Tongue (tissue), 2 donors: ENCODE results near the gene HSDL2. TPM values are rescaled to one million over a fixed set of nuclear protein-coding genes. Genes with fewer than 3 reads are reported as not detected.

Experiments used
- DNase-seq: peaks from one replicate; pipeline ENCODE4 v3.0.0-alpha.2; 2015
- total RNA-seq: library from RNA; depleted of rRNA; stranded (reverse); fragments of >200 nt; gene quantifications from one replicate; pipeline ENCODE4 v1.2.3, GENCODE V29; 2014

HSDL2 gene
- total RNA-seq, 1 donor from 2014 or later, result 142 TPM

DNA sequence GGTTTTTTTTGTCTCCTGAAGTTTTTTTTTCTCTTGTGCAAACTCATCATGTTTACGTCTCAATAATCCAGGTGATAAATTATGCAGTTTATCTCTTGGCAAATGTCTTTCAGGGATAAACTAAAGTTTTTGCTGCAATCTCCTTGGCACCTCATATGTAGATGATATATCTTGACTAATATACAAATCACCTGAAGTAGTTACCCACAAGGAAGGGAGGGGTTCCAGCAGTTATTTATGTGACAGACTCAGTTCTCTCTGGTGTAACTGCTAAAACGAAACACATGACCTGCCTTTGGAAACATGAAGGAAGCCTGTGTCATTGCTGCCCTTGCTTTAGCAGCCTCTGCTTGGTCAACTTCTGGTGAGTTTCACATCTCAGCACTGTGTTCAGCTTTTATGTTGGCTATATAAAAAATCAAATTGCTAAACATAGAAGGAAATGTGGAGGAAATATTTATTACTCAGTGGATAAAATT lies 67.4 kb downstream of the HSDL2 start:
- DNase-seq, result no peak

DNA sequence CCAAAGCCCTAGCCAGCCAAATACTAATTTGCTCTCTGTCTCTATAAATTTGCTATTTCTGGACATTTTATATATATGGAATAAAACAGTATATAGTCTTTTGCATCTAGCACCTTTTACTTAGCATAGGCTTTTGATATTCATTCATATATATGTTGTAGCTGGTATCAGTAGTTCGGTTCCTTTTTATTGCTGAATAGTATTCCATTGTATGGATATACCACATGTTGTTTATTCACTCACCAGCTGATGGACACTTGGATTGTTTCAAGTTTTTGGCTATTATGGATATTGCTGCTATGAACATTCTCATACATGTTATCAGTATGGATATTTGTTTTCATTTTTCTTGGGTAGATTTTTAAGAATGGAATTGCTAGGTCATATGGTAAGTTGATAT lies 82.9 kb downstream of the HSDL2 start:
- DNase-seq, result no peak

DNA sequence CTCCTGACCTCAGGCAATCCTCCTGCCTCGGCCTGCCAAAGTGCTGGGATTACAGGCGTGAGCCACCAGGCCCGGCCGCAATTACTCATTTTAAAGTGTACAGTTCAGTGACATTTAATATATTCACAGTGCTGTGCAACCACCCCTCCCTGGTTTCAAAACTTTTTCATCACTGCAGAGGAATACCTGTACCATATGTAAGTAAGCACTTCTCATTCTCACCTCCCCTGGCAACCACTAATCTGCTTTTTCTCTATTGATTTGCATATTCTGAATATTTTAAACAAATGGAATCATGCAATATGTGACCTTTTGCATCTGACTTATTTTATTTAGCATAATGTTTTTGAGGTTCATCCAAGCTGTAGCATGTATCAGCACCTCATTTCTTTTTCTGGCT lies 85.4 kb downstream of the HSDL2 start:
- no peak for DNase-seq

DNA sequence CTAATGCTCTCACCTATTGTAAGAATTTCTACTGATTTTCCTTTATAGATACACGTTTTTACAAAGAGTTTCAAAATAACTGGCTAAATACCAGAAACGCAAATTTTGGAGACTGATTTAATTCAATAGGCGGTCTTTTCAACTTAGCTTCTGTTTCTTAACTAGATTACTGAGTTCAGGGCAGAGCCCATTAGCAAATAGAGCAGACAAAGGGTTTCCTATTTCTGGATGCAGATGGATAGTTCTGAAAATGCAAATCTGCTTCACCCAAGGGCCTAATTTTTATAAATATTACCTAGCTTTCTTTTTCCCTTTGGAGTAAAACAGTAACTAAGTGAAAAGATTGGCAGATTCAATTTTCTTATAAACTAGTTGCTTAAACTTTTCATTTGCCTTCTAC lies 93.1 kb downstream of the HSDL2 start:
- no peak for DNase-seq

DNA sequence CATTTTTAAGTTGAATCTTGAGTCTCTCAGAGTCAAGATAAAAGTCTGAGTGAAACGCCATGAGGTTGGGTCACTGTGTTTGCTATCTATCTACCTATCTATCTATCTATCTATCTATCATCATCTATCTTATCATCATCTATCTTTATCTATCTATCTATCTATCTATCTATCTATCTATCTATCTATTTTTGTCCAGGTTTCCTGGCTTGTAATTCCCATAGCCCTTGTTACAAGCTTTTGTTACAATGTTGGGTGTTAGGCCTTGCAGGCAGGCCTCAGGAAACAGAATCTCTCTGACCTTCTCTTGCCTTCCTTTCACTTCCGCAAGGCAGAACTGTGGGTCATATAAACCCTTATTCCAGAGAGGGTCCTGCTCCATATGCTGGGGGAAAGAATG lies 94.1 kb downstream of the HSDL2 start:
- no peak for DNase-seq

DNA sequence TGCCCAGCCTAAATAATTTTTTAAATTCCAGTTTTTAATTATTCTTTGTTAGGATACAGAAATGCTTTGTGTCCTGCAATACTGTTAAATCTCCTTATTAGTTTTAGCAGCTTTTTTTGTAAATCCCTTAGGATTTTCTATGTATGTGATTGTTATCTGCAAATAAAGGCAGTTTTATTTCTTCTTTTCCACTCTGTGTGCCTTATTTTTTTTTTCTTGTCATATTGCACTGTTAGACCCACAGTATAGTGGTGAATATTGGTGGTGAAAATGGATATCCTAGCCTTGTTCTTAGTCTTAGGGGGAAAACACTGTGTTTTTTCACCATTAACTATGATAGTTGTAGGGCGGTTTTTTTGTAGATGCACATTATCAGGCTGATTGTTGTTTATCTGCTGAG lies 95.4 kb downstream of the HSDL2 start:
- no peak for DNase-seq

DNA sequence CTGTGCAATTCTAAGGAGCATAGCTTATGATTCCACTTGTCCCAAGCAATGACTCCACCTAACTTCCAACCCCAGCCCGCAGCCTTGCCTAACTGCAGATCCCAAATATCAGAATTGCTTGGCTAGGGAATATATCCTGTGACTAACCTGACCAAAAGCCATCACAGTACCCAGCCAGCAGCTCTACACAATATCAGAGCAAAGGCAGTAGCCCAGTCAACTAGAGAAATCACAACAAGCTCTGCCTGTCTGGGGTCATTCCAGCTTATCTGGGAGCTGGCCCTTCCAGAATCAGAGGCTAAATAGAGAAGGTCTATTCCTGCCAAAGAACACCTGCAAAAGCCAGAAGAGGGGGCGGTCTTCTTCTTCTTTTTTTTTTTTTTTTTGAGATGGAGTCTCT lies 97.4 kb downstream of the HSDL2 start:
- DNase-seq, result no peak

DNA sequence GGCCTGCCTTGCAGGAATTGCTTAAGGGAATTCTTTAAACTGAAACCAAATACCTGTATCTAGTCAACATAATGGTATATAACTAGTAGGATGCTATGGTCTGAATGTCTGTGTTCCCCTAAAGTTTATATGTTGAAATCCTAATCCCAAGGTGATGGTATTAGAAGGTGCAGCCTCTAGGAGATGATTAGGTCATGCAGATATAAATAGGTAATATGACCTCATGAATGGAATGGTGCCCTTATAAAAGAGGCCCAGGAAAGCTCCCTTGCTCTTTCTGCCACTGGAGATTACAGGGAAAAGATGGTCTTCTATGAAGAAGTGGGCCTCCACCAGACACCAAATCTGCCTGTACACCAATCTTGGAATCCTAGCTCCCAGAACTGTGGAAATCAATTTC lies 99.3 kb downstream of the HSDL2 start:
- no peak for DNase-seq

DNA sequence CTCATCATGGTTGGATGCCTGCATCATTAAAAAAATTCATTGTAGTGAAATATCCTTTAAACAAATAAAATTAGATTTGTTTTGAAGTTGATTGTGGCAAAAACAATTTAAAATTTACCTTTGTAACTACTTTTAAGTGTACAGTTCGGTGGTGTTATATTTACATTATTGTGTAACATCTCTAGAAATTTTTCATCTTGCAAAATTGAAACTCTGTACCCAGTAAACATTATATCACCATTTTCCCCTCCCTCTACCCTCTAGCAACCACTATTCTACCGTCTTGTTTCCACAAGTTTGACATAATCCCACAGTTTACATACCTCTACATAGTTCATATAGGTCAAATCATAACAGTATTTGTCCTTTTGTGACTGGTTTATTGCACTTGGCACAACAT lies 104.7 kb downstream of the HSDL2 start:
- DNase-seq, result no peak

DNA sequence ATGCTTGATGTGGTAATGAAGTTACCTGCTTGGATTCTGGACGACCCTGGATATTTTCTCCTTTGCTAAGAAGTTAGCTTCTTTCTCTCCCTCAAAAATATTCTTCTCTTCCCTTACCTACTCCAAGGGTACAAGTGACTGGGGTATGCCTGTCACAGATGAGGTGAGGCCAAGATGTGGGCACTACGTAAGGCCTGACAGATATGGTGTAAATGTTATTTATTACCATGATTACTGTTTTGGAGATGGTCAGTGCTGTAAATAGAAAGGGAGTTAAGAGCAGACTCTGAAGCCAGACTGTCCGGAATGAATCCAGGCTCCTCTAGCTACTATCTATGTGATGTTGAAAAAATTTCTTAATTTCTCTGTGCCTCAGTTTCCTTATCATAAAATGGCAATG lies 105.7 kb downstream of the HSDL2 start:
- no peak for DNase-seq

DNA sequence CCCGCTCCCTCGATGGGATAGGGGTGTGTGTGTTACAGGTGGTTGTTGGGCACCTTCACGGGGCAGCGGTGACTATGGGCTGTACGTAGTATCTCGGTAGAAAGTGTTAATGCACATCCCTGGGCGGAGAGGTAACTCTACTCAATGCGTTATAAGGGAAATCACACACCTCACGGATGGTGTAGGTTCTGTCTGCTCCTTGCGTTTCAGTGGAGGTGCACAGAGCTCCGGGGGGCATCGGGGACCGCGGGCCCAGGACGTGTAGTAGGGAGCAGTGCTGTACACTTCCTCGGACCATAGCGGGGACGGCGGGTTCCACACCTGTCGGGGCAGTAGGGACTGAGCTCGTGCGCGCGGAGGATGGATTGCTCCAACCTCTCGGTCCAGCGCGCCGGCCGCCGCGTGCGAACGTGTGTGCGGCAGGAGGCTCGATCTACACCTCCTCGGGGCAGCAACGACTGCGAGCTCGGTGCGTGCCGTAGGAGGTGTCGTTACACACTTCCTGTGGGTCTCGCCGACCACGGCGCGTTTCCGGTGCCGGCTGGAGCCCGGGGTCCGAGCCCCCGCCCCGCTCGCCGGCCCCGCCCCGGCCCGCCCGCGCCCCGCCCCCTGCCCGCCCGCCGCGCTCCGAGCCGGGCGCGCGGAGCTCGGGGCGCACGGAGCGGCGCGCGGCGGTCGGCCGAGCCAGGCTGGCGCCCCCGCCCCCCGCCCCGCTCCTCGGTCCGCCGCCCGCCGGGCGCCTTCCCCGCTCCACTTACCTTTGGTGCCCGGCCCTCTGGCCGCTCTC lies 106.5 kb downstream of the HSDL2 start, which contains the start of gene KIAA1958:
Gene KIAA1958, plus strand, starts transcription at position 607 of the 787 bp plus-strand sequence. CDS start 87,254 bp downstream, outside the sequence.
- DNase-seq, result peak; percentile 87

DNA sequence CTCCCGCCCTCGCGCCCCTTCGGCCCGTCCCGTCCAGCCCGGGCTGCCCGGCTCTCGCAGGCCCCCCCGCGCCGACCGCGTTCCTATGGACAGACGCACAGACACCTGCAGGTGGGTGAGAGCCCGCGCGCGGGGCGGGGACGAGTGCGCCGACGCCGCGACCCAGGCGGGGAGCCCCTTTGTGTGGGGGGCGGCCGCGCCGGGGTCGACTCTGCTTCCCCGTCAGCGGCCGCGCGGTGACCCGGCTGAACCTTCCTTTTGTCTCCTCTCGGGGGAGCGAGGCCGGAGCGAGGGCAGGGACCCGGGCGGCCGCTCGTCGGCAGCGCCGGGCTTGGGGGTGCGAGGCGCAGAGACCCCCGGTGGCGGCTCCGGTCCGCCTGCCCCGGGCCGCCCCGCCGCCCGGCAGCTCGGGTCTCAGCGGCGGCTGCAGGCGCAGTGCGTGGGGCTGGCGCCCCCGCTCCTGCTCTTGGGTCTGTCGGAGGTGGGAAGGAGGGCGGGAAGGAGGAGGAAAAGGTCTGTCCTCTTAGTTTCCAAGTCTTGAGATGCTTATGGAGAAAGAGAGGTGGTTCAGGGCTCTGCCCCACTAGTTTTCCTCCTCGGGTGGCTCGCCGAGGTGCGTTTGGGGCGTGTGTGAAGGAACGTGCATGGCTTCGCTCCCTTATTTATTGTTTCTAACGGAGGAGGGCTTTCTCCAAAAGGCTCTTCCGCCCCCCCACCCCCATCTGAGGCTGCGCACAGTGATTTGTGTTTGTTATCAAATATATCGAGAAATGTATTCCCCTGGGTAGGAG lies 107.3 kb downstream of the HSDL2 start:
- DNase-seq, result peak; percentile 72

DNA sequence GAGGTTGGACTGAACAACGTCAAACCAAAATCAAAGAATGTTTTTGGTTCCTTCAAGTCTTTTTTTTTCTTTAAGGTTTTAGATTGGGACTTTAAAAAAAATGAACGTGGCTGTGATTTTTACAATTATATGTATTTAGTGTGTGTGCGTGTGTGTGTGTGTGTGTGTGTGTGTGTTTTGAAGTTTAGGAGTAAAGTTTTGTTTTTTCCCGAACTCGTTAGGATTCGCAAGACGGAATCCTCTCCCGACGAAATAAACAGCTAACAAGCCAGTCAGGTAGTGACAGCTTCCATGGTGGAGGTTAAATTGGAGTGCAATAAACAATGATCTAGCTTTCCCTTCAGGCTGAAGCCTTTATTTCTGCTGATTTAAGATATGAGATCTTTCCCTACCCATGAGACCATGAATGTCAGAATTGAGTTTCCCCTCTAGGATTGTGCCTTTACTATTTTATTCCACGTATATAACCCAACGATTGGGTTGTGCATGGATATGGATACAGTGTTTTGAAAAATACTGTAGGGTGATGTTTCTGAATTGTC lies 108.0 kb downstream of the HSDL2 start:
- peak; percentile 19 for DNase-seq

DNA sequence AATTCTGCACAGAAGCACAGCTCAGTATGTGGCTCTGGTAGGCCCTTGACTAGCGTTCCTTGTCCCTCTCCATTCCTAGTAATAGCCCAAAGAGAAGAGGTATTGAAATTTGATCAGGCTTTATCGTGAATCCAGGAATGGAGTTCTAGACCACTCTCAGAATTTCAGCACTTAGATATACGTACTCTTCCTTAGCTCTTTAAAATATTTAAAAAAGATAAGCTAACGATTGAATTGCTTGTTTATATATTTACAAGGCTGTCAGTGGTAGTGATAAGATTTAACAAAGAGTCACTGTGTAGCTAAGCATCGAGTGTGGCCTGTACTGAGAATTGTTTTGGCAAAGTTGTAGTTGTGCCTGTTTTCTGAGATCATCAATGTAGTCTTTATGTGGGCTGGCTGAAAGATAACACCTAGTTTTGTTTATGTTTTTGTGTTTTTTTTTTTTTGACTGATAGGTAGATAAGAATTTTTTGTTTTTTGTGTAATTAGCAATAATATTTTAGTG lies 109.2 kb downstream of the HSDL2 start:
- DNase-seq, result peak; percentile 4

DNA sequence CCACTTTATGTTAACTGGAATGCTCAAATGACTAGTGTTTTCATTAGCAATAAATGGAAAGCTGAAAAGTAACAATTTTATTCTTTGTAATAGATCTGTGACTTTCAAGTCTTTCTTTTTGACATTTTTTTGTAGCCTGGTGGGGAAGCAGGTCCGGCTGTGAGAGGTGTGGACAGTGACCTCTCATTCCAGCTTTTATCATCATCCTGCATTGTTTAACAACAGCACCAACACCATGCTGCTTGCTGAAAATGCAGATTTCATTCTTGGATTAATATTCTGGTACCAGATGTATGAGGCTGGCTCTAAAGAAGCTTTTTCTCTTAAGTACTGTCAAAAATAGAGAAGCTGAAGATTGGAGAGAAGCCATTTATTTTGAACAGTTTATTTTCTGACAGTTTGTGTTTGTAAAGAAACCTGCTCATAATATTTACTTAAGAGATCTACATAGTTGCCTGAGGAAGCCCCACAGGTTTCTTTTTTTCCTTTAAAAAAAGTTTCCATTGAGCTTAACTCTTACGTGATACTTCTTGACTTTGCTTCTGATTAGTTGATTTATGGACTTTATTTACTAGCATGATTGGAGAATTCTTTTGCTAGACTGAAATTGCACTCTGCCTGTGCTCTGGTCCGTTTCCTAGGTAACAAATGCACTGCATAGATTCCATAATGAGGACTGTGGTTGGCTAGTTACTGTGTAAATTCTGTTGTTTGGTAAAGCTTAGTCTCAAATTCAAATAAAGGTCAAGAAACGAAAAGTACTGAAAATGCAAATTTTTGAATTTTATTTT lies 110.2 kb downstream of the HSDL2 start:
- DNase-seq, result peak; percentile 21

DNA sequence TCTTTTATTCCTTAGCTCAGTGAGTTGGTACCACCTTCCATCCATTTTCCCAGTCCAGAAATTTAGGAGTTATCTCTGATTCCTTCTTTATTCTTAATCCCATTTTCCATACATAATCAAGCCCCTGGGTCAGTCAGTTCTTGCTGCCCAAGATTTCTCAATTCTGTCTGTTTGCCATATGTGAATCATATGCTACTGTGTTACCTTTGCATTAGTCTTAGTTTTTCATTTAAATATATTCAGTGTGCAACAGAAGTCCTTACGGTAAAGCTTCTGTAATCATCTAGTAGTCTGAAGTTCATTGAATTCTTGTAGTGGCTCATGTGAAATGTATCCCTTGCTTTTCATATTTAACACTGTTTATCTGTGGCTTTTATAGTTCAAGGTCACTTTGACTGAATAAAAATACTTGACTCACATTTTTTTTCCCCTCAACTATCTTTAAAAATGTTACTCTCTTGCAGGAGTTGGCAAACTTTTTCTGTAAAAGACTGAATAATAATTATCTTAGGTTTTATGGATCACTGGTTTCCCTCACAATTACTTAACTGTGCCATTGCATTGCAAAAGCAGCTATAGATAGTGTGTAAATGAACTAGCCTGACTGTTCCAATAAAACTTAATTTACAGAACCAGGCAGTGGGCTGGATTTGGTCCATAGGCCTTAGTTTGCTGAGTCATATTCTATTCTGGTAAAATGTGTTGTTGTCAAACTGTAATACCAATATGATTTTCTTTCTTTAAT lies 113.7 kb downstream of the HSDL2 start:
- no peak for DNase-seq

DNA sequence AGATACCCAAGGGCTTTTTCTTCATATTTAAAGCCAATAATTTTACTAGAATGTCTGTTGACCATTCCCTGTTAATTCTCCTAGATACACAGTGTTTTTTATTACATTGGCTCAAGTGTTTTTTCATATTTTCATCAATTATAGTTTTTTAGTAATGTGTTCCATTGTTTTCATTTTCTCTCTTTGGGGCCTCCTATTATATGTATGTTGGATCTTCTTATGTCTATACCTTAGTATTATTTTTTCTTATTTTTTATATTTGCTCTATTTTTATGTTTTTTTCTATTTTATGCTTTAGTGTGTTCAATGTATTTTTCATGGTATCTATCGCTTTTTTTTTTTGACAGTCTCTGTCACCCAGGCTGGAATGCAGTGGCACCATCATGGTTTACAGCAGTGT lies 114.2 kb downstream of the HSDL2 start:
- DNase-seq, result no peak

DNA sequence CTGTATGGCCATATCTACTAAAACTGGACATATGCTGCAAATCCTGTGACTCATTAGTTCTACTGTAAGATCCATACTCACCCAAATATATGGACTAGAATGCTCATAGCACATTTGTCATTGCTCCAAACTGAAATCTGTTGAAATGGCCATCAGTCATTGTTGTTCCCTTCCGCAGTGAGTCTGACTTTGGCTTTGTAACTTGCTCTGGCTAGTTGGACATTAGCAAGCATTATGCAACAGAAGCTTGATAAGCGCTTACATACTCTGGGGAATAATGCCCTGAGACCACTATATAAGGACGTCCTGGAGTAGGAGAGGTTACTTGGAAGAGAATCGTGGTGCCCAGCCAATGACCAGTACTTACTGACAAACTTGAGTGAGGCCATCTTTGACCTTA lies 115.7 kb downstream of the HSDL2 start:
- no peak for DNase-seq

DNA sequence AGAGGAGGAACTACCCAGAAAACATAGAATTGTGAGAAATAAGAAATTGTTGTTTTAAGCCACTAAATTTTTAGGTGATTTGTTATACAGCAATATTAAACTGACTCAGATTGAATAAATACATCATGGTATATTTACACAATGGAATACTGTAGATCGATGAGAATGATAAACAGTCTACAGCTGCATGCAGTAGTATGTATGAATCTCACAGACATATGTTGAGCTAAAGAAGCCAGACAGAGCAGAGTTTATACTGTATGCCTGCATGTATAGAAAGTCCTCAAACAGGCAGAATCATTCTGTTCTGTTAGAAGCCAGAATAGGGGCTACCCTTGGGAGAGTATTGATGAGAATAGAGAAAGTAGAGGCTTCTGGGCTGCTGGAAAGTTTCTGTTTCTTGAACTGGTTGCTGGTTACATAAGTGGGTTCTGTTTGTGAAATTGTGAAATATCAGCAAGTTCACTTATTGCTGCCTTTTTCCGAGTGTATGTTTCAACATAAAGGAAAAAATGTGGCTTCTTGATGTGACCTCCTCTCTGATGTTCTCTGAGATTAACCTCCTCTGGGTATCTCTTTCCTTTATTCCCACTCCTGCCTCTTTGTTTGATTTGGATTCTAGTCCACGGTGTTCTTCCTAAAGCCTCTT lies 116.3 kb downstream of the HSDL2 start:
- no peak for DNase-seq

DNA sequence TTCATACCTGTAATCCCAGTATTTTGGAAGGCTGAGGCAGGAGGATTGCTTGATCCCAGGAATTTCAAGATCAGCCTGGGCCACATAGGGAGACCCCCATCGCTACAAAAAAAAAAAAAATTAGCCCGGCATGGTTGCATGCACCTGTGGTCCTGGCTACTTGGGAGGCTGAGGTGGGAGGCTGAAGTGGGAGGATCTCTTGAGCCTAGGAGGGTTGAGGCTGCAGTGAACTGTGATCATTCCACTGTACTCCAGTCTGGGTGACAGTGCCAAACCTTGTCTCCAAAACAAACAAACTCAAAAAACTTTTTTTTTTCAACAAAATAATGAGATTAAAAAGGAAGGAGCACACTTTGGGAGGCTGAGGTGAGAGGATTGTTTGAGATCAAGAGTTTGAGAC lies 120.9 kb downstream of the HSDL2 start:
- no peak for DNase-seq

DNA sequence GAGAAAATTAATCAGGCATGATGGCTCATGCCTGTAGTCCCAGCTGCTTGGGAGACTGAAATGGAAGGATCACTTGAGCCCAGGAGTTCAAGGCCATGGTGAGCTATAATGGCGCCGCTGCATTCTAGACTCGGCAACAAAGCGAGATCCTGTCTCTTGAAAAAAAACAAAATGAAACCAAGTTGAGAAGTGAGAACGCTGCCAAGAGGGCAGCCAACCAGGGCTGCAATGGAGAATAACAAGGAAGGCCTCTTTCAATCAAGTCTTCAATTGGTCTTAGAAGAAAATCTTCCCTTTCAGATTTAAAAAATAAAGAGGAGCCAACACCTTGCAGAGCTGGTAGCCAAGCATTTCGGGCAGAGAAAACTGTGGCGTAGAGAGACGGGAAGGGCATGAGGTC lies 121.4 kb downstream of the HSDL2 start:
- no peak for DNase-seq
